GM23248 (cell line): Measurements from ENCODE around the gene RYR3.

Source experiments
- EZH2 ChIP-seq: fragments of 200-600 bp; sonication (generic); IDR thresholded peaks from 2 replicates; pipeline ENCODE4 v1.6.1; 2018; ENCODE audit warnings: antibody characterized with exemption, mild to moderate bottlenecking; ENCODE audit not compliant: insufficient read depth, poor library complexity, severe bottlenecking
- EZH2phosphoT487 ChIP-seq: fragments of 200-600 bp; sonication (generic); IDR thresholded peaks from 2 replicates; pipeline ENCODE4 v1.6.1; 2018; ENCODE audit warnings: antibody characterized with exemption, moderate library complexity, mild to moderate bottlenecking, low read depth; ENCODE audit not compliant: insufficient read depth

GRCh38 chr15:33296856-33297255 is 13.9 kb upstream of the RYR3 start:
- TF ChIP-seq EZH2: no peak
- TF ChIP-seq EZH2phosphoT487: no peak
